WTC11 (cell line): Measurements from ENCODE around the gene ISG20L2.

Experiments used
- ATF1 ChIP-seq: sonication (generic); formaldehyde crosslinking; IDR thresholded peaks from 2 replicates; pipeline ENCODE4 v1.8.1; 2023; ENCODE audit warnings: mild to moderate bottlenecking, moderate library complexity, missing genetic modification reagents
- JUN ChIP-seq: sonication (generic); formaldehyde crosslinking; IDR thresholded peaks from 2 replicates; pipeline ENCODE4 v1.8.0; 2023; ENCODE audit warnings: mild to moderate bottlenecking, missing genetic modification reagents
- TP53 ChIP-seq: sonication (generic); formaldehyde crosslinking; IDR thresholded peaks from 2 replicates; pipeline ENCODE4 v1.8.1; 2023; ENCODE audit warnings: mild to moderate bottlenecking, missing genetic modification reagents
- ZNF121 ChIP-seq: sonication (generic); formaldehyde crosslinking; IDR thresholded peaks from 2 replicates; pipeline ENCODE4 v1.8.0; 2023; ENCODE audit warnings: missing genetic modification reagents
- TF ChIP-seq, protein P1 (sequence below): fragments of 200-600 bp; IDR thresholded peaks from 2 replicates; pipeline ENCODE4 v1.8.0; 2022; ENCODE audit warnings: antibody characterized with exemption

DNA sequence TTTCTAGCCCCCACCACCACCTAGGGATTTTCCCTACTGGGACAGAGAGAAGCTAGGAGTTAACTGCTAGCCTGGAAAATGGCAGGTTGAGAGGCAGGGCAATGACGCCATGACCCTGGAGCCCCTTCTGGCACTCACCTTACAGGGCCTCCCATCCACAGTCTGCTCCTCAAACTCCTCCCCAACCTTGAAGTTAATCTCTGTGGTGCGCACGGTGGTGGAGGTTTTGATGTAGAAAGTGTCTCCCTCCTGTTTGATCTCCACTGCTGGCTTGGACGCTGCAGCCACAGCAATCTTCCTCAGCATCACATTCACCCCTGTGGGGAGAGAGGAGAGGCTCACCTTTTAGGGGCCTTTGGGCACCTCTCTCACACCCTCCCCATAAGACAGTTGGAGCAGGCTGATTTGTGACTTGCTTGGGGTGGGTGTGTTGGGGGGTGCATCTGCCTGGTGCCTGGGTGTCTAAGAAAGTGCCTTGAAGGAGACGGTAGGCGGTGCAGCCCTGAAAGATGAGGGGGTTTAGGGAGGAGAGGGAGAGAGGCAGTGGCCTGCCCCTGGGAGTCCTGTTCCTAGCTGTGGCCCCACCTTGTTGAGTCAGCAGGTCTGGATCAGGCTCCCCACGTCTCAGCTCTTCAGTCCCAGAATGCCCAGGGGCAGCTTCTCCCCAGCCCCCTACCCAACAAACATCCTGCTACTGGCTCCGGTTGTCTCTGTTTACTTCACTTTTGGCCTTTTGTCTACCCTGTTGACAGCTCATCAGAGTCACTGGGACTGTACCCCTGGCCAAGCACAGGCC lies 27.6 kb downstream of the ISG20L2 start:
- TF ChIP-seq, protein P1, sequence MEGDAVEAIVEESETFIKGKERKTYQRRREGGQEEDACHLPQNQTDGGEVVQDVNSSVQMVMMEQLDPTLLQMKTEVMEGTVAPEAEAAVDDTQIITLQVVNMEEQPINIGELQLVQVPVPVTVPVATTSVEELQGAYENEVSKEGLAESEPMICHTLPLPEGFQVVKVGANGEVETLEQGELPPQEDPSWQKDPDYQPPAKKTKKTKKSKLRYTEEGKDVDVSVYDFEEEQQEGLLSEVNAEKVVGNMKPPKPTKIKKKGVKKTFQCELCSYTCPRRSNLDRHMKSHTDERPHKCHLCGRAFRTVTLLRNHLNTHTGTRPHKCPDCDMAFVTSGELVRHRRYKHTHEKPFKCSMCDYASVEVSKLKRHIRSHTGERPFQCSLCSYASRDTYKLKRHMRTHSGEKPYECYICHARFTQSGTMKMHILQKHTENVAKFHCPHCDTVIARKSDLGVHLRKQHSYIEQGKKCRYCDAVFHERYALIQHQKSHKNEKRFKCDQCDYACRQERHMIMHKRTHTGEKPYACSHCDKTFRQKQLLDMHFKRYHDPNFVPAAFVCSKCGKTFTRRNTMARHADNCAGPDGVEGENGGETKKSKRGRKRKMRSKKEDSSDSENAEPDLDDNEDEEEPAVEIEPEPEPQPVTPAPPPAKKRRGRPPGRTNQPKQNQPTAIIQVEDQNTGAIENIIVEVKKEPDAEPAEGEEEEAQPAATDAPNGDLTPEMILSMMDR: no peak
- TF ChIP-seq ATF1 (CRISPR knock-in tag) (no peak), JUN (CRISPR knock-in tag) (no peak), ZNF121 (CRISPR knock-in tag) (no peak), TP53 (CRISPR knock-in tag) (no peak)
